Thoracic aorta endothelial cell (primary cell): ENCODE measurements around the gene PALM3. TPM values are rescaled to one million over a fixed set of nuclear protein-coding genes. Genes with fewer than 3 reads are reported as not detected.

Source experiments
- total RNA-seq: library from RNA; depleted of rRNA; stranded (reverse); fragments of >200 nt; gene quantifications from 2 replicates; pipeline ENCODE4 v1.2.3, GENCODE V29; 2012

The PALM3 gene
- total RNA-seq: 0.22 TPM in 1 of 2 replicates, not detected in the other

GRCh38 chr19:14061751-14062557 lies at the start of gene PALM3:
PALM3 (minus strand) TSS chr19:14062076; CDS start chr19:14061980, 96 bp downstream.

GRCh38 chr19:14090509-14091080 lies 28.7 kb upstream of the PALM3 start, which contains the start of gene SAMD1:
SAMD1 (minus strand) TSS chr19:14090751.

DNA sequence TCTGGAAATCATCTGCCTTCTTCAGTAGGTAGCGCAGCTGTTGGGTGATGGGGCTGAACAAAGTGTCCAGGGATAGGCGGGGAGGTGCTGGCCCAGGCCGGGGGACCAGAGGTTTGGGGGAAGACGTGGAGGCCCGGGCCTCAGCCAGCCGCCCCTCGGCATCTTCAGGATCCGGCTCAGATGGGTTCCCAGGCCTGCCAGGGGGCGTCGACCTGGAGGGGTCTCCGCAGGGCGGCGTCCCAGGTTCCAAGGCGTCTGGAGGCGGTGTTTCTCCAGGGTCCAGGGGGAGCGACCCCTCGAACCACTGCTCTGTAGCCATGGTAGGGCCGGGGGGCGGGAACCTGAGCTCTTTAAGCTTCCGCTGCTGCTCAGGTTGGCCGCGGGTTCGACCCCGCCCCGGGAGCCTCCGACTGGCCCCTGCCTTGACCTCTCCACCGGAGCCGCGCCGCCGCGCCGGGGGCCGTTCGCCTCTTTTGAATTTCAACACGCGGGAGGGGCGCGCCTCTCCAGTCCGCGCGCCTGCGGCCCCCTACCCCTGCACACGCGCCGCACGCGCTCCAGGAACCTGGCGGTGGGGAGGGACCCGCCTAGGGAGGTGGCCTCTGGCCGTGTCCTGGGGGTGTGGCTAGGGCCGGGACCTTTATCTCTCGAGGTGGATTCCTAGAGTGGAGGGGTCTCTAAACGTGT lies 23.6 kb upstream of the PALM3 start, which contains the start of gene C19orf67:
TSS of gene C19orf67 (minus strand) at position 475 of the 687 bp plus-strand sequence. CDS start at position 319, 156 bp downstream.

DNA sequence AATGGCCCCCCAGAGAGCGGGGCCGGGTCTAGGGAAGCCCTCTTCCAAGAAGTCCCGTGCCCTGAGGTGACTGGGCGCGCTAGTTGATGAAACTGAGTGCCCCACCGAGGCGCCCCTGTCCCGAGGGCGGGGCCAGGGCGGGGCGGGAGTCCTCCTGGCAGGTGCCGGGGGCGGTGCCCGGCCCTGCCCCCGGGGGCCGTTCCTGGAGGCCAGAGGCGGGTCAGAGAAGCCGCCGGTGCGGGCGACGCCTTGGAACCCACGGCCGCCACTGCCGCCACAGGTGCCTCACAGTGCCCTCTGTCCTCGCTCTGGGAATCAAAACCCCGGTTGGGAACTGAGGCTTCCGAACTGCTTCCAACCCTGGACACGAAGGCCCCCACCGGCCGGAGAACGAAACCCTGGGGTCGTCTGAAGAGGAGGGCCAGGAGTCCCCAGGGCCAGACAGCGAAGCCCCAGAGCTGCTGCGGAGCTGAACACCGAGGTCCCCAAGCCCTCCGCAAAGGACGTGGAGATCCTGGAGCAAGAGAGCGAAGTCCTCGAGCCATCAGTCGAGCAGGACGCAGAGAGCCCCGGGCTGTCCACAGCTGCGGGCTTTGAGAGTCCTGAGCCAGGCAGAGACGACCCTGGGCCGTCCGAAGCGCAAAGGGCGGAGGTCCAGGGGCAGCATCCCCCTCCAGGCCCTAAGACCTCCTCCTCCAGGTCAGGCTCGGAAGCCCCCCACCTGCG lies 10.8 kb upstream of the PALM3 start, which contains the start of gene MISP3:
TSS of gene MISP3 (plus strand) at position 252 of the 726 bp plus-strand sequence. CDS start 524 bp downstream, outside the sequence.

DNA sequence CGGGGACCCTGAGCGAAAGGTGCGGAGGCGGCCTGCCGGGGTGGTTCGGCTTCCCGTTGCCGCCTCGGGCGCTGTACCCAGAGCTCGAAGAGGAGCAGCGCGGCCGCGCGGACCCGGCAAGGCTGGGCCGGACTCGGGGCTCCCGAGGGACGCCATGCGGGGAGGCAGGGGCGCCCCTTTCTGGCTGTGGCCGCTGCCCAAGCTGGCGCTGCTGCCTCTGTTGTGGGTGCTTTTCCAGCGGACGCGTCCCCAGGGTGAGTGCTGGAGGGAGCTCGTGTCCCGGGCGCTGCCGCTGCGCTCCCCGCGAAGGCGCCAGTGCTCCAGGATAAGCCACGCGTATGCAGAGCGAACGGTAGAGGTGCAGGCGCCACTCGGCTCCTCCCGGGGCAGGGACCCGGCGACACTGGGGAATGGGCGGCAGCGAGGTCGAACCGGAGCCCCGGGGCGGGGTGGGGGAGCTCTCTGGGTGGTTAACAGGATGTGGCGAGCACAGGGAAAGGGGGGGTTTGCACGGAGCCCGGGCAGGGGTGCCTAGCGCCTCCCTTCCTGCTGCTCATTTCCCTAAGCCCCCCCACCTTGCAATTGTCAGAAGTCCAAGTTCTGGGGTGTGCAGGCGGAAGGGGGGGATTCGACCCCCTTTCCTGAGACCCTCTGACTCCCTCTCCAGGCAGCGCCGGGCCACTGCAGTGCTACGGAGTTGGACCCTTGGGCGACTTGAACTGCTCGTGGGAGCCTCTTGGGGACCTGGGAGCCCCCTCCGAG lies 30.0 kb downstream of the PALM3 start, which contains the start of gene IL27RA:
TSS of gene IL27RA (plus strand) at position 44 of the 762 bp plus-strand sequence. CDS start at position 155, 111 bp downstream.

DNA sequence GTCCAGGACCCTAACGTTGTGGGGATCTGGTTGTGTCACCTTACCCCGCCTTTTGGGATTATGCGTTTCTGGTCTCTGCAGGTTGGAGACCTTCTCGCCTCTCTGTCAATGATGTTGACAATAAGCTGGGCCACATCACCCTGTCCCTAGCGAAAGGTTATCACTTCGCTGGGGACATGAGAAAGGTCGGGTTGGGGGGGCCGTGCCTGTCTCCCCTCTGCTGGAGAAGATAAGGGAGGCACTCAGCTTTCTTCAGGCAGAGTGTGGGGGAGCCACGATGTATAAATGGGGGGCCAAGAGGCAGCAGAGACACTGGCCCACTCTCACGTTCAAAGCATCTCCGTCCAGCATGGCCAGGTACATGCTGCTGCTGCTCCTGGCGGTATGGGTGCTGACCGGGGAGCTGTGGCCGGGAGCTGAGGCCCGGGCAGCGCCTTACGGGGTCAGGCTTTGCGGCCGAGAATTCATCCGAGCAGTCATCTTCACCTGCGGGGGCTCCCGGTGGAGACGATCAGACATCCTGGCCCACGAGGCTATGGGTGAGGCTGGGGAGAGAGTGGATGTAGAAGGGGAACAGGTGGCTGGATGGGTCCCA lies 33.9 kb downstream of the PALM3 start, which contains the start of gene RLN3:
TSS of gene RLN3 (plus strand) at position 293 of the 595 bp plus-strand sequence. CDS start at position 350, 57 bp downstream.

GRCh38 chr19:14006085-14006765 lies 55.7 kb downstream of the PALM3 start, which contains the start of gene RFX1:
RFX1 (minus strand) TSS chr19:14006320; CDS start chr19:13993843, 12,477 bp downstream.

Other genes with a start within 250 kb of the PALM3 start
- not detected in 2 replicates for gene NANOS3, start 184.9 kb downstream of the PALM3 start, total RNA-seq
- 0.50 and 0.53 TPM in 2 replicates for gene BRME1, start 156.0 kb downstream of the PALM3 start, total RNA-seq
- 15.7 and 18.5 TPM in 2 replicates for gene CC2D1A, start 155.9 kb downstream of the PALM3 start, total RNA-seq
- 0.22 and 0.53 TPM in 2 replicates for gene PODNL1, start 123.7 kb downstream of the PALM3 start, total RNA-seq
- gene DCAF15, start 109.6 kb downstream of the PALM3 start, total RNA-seq: 12.2 and 19.0 TPM in 2 replicates
- 3.2 and 6.5 TPM in 2 replicates for gene RFX1, start 55.8 kb downstream of the PALM3 start, total RNA-seq
- gene RLN3, start 33.9 kb downstream of the PALM3 start, total RNA-seq: not detected in 2 replicates
- gene IL27RA, start 30.3 kb downstream of the PALM3 start, total RNA-seq: 3.3 and 8.5 TPM in 2 replicates
- 0.13 and 0.29 TPM in 2 replicates for gene MISP3, start 10.7 kb upstream of the PALM3 start, total RNA-seq
- gene C19orf67, start 23.7 kb upstream of the PALM3 start, total RNA-seq: not detected in 2 replicates
- 26.1 and 31.9 TPM in 2 replicates for gene SAMD1, start 28.7 kb upstream of the PALM3 start, total RNA-seq
- gene PRKACA, start 55.7 kb upstream of the PALM3 start, total RNA-seq: 43.4 and 61.5 TPM in 2 replicates
- 22.9 and 31.4 TPM in 2 replicates for gene ASF1B, start 74.5 kb upstream of the PALM3 start, total RNA-seq
- 2.1 and 2.5 TPM in 2 replicates for gene ADGRL1, start 144.1 kb upstream of the PALM3 start, total RNA-seq